NCI-H82 treated with DMSO at 0.1 percent for 48 hours (cell line): ENCODE results near the gene LIX1L.

Source experiments
- DNase-seq: peaks from one replicate; lab custom pipeline; 2025; ENCODE audit not compliant: unreplicated experiment; lab: John Stamatoyannopoulos, UW

Gene LIX1L

DNA sequence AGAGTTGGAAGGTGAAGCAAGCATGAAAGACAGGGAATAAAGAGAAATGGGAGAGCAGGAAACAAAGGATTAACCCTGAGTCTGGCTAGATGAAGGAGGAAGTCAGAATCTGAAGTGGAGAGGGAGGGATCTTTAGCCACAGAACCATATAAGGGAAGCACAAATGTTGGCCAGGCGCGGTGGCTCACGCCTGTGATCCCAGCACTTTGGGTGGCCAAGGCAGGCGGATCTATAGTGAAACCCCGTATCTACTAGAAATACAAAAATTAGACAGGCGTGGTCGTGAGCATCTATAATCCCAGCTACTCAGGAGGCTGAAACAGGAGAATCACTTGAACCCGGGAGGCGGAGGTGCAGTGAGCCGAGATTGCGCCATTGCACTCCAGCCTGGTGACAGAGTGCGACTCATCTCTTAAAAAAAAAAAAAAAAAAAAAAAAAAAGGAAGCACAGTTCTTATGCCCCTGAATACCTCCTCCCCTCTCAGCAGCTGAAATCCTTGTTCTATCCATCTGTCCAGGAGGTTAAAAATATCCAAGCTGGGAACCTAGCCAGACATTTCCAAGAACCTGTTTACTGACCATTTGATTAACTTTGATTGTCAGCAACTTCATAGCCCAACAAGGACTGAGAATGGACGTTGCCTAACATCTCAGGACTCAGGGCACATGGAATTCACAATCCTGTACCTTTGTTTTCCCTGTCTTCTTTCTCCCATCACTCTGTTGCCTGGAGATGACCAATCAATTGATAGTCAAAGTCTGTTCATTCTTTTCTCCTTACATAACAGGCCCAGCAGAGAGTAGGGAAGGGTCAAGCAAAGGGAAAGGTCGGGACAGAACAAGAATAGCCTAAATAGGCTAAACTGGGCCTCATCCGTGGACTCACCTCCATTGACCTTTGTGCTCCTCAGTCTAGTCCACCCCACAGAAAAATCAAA, 28.0 kb upstream of the LIX1L start:
- no peak for DNase-seq

DNA sequence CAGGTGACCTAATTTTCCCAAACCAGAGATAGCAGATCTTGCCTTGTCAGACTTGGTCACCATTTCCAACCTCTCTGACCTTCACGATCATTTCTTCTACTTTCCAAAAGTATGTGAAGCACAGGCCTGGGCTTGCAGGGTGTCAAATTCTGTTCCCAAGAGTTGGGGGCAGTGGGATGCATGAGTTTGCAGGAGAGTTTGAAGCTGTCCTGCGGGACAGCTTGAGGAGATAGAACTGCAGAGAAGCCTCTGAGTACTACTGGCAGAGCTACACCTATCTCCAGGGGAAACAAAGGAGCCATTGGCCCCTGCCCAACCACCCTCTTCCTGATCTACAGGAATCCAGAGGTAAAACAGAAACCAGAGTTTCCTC, 27.3 kb upstream of the LIX1L start:
- DNase-seq, result no peak

DNA sequence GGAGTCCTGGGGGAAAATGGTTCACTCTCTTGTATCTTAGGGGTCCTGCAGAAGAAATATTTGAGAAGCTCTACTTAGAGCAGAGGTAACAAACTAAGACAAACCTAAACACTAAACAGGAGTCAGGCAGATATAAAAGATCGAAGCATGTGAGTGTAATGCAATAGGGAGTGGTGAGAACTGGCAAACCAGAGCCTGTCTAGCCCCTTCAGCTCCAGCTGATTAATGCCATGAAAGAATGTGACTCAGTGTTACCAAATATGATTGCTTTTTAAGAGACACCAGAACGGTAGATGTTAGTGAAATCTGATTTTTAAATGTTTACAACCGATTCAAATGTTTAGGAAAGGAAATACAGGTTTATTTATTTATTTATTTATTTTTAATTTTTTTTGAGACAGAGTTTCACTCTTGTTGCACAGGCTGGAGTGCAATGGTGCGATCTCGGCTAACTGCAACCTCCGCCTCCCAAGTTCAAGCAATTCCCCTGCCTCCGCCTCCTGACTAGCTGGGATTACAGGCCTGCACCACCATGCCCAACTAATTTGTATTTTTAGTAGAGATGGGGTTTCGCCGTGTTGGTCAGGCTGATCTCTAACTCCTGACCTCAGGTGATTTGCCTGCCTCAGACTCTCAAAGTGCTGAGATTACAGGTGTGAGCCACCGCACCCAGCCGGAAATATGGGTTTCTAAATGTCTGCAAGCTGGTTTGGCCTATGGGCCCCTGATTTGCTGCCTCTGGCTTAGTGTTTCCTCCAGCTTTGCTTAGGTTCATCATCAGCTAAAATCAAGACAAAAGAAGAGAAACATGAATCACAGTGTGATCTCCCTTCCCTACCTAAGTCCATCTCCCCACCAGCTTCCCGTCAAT, 26.4 kb upstream of the LIX1L start:
- no peak for DNase-seq

DNA sequence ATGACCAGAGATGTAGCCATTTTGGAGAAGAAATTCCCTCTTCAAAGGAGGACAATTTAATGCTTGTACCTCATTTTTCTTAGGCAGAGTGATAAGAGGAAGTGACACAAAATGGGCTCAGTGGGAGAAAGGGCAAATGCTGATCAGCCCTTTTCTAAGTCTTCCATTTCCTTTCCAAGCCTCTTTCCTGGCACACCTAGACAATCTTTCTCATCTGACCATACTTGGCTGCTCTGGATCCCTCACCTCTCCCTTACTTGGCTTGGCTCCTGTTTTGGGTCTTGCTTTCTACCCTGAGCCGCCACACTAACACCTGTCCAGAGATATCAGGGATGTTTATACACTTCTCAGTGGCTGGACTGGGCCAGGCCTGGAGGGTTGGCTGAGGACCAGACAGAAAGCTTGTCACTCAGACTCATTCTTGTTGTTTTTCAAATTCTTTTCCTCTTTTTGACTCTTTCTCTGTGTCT, 25.4 kb upstream of the LIX1L start:
- no peak for DNase-seq

DNA sequence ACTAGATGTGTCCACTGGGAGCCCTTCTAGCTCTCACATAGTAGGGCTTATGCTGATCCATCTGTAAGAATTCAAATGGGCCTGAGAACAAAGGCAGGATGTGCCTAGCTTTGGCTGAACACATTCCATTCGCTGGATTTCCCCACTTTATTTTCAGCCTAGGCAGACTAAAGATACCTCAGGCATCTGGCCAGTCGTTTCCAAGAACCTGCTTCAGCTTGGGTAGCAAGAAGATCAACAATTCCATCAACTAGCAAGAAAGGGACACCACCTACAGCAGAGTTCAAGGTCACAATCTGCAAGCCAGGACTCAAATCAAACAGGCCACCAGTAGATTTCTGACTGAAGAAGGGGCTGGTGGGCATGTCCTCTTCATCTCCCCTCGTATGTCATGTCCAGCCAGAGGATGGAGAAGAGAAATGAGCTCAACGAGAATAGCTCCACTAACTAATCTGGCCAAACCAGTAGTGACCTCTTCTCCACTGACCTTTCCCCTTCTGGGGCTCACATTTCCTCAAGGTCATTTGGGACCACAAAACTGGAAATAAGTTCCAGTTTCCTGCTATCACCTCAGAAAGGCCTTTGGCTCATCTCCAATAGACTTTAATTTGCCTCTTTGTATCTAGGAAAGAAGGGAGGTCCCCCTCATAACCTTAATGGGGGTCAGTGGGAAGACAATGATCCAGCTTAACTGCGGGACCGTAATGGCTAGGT, 24.4 kb upstream of the LIX1L start:
- no peak for DNase-seq

DNA sequence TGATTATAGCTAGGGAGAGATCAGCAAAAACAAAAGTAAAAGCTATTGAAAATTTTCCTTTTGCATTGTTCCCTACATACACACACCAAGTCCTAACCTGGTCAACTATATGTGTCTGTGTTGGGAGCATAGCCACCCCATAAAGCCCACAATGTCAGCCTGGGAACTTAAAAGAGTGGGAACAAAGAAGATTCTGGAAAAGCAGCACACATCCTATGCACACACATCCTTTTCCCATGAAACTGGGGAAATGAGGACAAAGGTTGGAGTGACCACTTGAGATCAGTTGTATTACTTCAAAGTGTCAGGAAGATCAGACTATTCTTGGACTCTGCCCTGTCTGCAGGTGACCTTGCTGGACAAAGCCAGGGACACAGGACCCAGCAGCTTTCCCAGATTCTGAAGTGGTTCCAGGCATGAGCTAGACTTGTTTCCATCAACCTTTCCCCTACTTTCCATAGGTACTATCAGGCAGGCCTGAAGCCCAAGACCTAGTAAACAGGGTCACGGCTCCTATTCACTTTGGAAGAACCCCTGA, 22.7 kb upstream of the LIX1L start:
- DNase-seq, result no peak

DNA sequence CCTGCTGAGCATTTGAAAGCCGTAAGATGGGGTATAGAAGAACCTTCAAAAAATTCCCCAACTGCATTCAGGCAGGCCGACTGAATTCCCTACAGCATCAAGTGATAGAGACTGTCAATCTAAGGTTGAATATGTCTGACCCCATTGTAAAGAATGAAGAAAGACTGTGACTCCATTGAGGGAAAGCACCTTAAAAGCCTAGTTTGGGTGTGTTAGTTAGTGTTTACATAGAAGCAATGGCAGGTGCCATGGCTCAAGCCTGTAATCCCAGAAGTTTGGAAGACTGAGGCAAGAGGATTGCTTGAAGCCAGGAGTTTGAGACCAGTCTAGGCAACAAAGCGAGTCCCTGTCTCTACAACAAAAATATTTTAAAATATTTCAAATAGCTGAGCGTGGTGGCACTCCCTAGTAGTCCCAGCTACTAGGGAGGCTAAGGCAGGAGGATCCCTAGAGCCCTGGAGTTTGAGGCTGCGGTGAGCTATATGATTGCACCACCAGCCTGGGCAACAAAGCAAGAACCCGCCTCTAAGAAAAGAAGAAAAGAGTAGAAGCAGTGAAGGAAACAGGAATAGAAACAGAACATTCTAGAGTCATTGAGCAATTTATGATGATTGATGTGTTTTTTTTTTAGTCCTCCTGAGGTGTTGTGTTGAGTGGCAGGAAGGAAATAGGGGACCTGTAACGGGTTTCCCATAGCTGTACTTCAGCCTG, 22.1 kb upstream of the LIX1L start:
- no peak for DNase-seq

DNA sequence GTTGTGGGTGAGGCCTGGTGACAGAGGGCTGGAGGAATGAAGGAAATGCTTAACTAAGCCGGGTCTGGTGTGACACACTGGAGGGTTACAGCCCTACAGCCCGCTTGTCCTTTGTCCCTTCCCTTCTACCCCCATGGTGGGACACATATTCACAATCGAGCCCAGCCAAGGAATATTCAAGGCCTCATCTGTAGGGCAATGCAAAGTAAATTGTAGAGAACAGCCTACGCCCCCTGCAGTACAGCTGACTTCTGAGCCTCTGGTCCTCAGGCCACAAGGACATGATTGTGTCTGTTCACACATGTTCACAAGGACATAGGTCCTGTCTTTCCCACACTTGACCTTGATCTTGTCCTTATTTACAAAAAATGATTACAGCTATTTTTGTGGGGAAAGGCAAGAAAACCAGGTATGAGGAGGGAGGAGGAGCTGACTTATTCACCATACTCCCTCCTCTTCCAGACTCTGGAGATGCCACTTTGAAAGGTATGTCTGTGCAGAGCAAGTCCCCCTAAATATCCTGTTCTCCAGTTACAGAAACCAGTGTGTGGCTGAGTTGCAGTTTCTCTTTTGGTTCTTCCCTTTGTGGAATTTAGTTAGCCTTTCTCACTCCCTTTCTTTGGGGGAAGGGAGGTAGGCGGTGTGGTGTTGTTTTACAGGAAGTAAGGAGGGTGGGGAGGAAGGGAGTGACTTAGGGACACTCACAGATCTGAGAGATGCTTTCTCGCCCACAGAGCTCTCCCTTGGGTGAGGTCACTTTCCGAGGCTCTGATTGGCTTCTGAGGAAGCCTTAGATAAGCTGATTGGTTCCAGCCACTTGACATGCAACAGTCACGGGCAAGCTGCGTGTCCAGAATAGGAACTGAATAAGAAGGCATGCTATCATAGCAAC, 21.3 kb upstream of the LIX1L start:
- DNase-seq, result peak; percentile 86

DNA sequence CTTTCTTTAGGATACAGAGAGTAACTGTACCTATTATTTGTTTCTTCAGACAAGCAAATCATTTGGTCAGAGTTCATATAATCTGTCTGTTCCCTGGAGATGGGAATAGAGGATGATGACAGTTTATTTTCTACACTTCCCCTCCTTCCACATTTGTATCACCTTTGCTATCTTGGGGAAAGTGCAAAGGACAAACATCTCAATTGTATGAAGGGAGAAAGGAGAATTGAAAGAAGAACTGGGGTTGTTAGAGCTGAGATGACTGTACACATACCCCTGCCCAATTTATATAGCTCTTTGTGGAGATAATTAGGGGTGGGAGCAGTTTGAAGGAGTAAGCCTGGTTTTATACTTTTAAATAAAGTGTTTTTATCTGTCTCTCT, 20.6 kb upstream of the LIX1L start:
- DNase-seq, result no peak

DNA sequence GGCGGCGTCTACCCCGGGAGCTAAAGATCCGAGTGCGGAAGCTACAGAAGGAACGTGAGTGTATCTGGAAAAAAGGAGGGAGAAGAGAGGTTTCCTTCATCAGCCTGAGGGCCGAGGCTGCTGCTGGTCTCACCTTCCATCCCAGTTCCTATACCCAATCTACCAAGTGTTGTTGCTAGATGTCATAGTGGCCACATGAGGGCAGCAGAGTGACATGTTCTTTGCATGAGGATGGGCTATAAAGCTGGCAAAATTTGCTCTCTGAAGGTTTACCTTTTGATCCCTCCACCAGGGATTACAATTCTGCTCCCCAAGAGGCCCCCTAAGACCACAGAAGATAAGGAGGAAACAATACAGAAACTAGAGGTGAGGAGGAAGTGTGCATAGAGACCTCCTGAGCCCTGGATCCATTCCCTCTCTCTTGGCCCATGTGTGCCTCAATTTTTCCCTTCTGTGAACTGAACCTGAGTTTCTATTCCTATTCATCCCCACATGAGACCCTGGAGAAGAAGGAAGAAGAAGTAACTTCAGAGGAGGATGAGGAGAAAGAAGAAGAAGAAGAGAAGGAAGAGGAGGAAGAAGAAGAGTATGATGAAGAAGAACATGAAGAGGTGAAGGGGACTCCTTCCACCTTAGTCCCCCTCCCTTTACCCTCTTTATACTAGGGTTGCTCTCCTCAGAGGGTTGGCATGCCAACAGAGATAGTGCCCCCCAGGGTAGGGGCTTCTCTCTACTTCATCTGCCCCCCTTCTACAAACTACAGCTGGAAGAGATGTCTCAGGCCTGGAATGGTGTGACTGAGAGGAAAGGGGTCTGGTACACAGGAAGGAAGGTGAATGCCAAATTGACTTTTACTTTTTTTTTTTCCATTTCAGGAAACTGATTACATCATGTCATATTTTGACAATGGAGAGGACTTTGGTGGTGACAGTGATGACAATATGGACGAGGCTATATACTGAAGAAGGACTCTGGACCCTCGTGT, 20.0 kb upstream of the LIX1L start:
- peak; percentile 75 for DNase-seq

DNA sequence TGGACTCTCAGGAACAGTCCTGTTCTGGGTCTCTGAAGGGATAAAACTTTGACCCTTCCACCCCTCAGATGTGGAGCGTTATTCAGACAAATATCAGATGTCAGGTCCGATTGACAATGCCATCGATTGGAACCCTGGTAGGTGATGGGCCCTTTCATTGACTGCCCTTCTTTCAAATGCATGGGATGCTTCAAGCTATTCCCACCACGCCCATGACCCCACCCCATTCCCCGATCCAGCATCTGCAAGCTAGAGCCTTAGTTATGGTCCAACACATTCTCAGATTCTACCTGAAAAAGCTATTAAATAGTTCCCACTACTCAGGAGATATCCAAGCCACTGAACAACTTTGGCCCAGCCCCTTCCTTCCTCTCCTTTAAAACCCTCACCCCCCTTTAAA, 19.2 kb upstream of the LIX1L start:
- DNase-seq, result no peak

DNA sequence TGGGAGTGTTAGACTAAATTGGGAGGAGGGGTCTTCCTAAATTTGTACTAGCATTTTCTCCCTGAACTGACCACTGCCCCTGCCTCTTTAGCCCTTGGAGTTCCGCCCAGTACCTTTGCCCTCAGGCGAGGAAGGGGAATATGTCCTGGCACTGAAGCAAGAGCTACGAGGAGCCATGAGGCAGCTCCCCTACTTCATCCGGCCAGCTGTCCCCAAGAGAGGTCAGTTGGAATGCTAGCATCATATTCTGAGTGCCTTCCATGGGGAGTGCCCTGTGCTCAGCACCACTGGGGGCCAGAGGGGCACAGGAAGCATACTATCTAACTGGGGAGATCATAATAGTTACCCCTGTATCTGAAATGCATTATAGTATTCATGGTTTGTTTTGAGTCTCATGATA, 17.4 kb upstream of the LIX1L start:
- no peak for DNase-seq

DNA sequence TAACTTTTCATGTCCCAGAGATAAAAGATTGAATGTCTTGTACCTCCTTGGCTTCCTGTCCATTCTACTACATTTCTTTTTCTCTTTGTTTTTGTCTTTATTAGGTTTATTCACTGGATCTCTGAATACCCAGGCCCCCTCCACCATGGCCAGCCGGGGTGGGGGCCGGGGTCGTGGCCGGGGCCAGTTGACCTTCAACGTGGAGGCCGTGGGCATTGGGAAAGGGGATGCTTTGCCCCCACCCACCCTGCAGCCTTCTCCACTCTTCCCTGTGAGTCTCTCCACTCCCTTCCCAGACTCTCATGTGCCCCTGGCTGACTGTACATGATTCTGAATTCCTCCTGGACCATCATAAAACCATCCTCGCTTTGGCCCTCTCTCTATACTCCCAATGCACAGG, 16.9 kb upstream of the LIX1L start:
- DNase-seq, result no peak

DNA sequence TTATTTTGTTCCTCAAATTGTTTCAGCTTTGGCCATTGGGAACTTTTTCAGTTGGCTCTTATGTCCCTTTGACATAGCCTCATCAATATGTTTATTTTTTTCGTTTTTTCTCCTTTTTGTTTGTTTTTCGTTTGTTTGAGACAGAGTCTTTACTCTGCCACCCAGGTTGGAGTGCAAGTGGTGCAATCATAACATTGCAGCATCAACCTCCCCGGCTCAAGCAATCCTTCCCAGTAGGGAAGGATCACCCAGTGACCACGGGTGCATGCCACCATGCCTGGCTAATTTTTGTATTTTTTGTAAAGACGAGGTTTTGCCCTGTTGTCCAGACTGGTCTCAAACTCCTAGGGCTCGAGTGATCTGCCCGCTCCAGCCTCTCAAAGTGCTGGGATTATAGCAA, 14.8 kb upstream of the LIX1L start:
- DNase-seq, result no peak

DNA sequence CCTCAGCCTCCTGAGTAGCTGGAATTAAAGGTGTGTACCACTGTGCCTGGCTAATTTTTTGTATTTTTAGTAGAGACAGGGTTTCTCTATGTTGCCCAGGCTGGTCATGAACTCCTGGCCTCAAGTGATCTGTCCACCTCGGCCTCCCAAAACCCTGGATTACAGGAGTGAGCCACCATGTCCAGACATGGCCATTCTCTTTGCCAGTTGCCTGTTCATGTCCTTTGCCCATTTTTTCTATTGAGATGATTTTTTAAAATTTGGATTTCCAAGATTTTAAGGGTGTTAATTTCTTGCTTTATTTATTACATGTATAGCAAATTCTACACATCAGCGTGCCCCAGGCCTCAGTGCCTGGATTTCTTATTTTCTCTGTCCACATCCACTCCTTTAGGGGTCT, 9.5 kb upstream of the LIX1L start:
- DNase-seq, result no peak

DNA sequence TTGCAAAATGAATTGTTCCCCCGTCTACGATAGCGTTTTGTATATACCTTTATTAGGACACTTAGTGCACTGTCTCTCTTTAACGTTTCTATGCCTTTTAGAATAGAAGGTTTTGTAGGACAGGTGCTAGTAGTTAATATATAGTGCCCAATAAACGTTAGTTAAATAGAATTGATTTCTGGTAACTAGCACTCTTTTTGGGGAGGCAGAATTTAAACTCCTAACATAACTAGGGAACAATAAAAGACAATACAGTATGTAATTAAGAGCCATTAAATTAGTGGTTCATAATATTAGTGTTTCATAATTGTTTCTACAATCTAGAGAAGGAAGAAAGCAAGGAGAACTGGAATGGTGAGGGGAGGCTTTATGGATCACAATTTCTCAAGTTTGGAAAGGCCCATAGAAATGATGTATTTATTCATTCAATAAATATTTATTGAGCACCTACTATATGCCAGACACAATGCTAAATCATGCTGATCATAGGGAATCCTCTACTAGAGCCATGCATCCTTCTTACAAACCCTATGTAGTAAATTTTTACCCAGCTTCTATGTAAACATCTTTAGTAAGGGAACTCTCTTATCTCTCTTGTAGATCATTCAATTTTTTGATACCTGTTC, 7.4 kb upstream of the LIX1L start:
- DNase-seq, result no peak

DNA sequence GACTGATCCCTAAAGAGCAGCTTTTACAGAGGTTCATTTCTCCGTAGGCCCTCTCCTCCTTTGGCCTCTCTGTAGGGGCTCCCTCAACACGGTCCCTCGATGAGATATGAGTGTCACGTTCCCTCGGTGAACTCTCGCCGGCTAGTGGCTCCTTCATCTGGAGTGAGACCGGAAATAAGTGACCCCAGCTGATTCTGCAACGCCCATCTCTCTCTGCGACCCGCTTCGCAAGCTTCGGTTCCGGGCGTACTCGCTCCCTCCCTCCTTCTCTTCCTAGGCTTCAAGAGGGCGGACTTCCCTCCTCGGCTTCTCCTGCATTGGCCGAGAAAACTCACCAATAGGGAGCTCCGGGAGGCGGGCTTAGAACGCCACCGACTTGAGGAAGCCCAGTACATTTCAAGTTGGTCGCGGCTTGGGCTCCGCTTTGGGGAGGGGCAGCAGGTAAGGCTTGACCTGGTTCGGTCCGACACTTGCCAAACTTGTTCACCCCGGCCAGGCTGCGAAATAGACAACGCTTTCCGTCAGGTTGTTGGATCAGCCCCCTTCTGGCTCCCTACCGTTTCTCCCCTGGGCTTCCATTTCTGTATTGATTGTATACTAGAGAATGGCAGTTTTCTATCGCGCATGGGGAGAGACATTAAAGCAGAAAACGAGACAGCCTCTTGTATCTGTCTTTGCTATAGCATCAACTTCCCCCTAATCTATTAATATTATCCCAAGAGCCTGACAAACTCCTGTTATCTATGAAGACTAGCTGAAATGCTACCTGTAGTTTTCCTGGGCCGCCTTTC, 6.7 kb upstream of the LIX1L start, which contains the start of the genes ANKRD34A and POLR3GL:
ANKRD34A (minus strand) TSS at position 248 of the 791 bp plus-strand sequence. CDS start 2,816 bp downstream, outside the sequence.
POLR3GL (plus strand) TSS at position 363 of the 791 bp plus-strand sequence. CDS start 10,176 bp downstream, outside the sequence.
- peak; percentile 92 for DNase-seq
